ENCODE results near the gene BRD3OS.

BRD3OS gene

DNA sequence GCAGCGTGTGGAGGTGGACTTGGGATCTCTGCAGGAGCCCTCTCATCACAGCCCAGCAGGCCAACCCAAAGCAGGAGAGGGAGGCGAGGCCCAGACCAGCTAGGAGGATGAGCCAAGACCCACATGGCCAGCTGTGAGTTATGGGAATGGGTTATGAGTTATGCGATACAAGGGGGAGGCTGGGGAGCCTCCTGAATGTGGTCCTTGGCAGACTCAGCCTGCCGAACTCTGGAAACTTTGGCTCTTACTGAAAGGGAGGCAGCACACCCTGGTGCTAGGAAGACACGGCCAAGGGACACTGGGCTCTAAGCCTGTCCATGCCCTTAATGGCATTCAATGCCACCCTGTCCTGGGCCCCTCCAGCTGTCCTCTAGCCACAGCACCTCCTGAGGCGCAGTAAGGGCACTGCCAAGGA lies 25.4 kb upstream of the BRD3OS start:
- in situ Hi-C loops (cut with MboI; ENCODE audit: low sequenced_read_pairs): loop anchor here (10.0 to 25.0 kb wide), 2 partner anchors 215 to 488 kb away; partner anchors contain the start of gene MYMK

DNA sequence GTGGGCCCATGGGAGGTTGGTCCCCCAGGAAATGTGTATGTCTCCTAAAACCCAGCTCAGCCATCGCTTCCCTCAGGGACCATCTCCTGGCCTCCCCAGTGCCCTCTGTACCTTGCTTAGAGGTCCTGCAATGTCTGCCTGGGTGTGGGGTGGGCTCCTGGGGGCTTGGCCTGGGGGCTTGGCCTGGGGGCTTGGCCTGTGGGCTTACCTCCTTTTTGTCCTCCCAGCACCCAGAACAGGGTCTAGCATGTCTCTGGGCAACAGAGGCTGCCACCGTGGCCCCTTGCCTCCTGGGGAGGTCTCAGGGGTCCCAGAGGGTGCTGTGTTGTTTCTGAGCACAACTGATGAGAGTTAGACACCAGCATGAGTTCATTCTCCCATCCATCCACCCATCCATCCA lies 22.5 kb upstream of the BRD3OS start:
- in situ Hi-C loops (cut with MboI; ENCODE audit: low sequenced_read_pairs): no loop called here

DNA sequence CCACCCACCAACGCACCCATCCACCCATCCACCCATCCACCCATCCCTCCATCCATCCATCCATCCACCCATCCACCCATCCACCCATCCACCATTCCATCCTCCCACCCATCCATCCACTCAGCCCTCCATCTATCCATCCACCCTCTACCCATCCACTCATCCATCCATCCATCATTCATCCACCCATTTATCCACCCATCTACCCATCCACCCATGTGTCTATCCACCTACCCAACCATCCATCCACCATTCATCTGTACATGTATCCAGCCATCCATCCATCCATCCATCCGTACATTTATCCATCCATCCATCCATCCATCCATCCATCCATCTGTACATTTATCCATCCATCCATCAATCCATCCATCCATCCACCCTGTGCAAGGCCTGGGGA lies 22.0 kb upstream of the BRD3OS start:
- in situ Hi-C loops (cut with MboI; ENCODE audit: low sequenced_read_pairs): no loop called here

DNA sequence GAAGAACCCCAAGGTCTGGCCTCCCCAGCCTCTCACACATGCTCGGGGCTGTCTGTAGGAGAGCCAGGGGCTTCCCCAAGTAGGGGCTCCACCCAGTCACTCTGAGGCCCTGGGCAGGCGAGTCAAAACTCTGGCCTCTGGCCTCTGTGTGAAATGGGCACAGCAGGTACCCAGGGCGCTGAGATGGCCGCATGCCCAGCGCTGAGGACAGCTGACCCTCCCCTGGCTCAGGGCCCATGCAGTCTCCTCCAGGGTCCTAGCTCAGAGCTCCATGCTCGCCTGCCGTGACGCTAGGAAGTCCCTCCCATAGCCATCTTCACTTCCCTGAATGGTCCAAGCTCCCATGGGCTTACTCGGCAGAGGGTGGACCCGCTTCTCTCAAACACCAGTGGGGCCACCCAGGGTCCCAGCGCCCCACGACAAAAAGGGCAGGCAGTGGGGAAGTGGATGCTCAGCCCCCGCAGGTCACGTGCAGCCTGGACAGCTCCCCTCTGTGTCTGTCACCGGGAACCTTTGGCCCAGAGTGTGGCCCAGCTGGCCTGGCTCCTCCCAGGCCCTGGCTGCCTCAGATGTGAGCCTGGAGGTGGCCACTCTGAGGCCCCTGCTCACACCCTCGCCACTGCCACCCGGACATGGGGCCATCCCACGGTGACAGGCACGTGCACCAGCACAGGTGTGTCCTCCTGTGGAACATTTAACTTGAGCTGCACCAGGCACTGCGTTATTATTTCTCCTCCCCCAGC lies 21.0 kb upstream of the BRD3OS start:
- in situ Hi-C loops (cut with MboI; ENCODE audit: low sequenced_read_pairs): no loop called here

DNA sequence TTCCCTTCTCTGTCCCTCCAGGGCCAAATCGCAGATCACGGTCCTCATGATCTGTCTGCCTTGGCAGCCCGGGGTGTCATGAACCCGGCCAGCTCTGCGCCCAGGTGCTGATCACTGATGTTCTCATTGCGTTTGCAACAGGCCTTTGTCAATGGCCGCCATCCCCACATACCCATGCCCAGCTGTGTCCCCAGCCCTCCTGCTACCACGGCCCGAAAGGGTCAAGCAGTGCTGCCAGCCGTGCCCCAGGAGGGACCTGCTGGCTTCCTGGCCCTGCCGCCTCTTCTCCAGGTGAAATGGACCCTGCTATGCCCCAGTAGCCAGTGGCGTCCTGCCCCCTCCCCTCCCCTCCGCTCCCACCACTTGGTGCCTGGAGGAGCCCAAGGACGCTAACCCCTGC lies 20.4 kb upstream of the BRD3OS start:
- in situ Hi-C loops (cut with MboI; ENCODE audit: low sequenced_read_pairs): no loop called here

DNA sequence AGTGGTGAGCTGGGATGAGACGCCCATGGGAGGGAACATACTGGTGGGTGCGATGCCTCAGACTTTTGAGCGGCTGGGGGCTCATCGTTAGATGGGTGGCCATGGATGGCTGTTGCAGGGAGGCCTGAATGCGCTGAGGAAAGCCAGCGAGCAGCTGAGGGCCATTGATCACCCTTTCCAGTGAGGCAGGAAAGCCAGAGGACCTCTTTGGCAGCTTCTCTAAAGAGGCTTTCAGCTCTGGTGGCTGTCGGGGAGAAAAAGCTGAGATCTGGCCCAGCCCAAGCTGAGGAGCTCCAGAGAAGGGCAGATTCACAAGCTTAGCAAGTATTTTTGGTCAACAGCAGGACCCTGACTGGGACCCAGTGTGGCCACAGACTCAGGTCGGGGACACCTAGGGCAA lies 19.9 kb upstream of the BRD3OS start:
- in situ Hi-C loops (cut with MboI; ENCODE audit: low sequenced_read_pairs): no loop called here

DNA sequence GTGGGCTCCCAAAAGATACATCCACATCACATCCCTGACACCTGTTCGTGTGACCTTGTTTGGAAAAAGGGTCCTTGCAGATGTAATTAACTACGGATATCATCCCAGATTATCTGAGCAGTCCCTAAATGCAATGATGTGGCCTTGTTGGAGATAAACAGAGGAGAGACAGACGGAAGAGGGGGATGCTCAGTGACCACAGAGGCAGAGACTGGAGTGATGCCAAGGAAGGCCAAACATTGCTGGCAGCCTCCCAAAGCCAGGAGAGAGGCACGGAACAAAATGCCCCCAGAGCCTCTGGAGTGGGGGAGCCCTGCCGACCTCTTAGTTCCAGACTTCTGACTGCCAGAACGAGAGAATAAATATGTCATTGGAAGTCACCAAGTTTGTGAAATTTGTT lies 18.1 kb upstream of the BRD3OS start:
- in situ Hi-C loops (cut with MboI; ENCODE audit: low sequenced_read_pairs): no loop called here

DNA sequence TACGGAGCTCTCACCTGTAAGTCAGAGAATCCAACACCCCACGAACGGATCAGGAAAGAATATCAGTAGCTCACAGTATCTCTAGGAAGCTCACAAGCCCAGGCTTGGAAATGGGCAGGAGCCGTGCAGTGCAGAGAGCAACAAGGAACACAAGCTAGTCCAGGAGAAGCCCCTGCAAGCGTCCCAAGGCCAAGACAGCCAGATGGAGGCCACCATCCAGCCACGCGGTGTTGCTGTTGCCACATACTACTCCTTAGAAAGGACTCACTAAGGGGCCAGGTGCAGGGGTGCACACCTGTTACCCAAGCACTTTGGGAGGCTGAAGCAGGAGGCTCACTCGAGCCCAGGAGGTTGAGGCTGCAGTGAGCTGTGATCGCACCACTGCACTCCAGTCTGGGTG lies 17.7 kb upstream of the BRD3OS start:
- in situ Hi-C loops (cut with MboI; ENCODE audit: low sequenced_read_pairs): no loop called here

DNA sequence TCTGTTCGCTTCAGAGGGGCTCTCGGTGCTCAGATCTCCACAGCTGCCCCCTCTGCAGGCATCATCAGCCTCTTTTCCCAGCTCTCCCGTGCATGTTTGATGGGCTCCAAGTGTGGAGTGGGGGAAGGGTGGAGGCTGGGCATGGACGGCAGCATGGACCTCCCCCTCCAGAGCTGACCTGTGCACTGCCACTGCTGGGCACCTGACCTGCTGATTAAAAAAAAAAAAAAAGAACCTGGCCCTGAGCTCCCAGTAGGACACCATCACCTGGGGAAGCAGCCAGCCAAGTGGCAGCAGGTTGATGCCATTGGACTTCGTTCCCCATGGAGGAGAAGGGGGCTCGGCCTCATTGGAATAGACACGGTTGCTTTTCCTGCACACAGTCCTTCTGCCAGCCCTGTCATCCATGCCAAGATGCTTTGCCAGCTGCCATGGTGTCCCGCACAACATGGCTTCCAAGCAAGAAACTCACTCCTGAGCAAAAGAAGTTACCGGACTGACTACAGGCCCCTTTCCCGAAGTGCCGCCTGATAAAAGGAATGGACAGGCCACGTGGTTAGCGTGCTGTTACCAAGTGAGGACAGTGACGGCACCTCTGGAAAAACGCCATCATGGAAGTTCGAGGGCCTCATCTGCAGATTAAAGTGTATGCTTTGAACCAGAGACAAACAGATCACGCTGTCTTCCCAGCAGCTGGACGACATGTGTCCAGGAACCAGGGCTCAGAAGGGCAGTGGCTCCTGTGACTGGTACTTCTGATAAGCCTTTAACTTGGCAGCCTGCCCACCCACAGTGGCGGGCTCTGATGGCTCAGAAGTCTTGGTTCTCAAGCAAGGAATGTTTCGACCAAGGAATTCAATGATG lies 14.7 kb upstream of the BRD3OS start:
- in situ Hi-C loops (cut with MboI; ENCODE audit: low sequenced_read_pairs): no loop called here

DNA sequence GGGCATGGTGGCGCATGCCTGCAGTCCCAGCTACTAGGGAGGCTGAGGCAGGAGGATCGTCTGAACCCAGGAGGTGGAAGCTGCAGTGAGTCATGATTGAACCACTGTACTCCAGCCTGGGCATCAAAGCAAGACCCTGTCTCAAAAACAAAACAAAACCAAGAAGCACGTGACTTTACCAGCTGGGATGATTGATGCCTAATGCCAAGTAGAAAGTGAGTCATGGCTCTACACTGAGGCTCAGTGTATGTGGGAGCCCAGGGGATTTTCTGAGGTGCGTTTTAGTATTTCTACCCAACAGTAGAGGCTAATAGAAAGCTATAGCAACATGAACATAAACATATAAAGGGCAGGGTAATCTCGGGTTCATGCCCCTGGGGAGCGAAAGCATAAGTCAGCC lies 13.9 kb upstream of the BRD3OS start:
- in situ Hi-C loops (cut with MboI; ENCODE audit: low sequenced_read_pairs): no loop called here

DNA sequence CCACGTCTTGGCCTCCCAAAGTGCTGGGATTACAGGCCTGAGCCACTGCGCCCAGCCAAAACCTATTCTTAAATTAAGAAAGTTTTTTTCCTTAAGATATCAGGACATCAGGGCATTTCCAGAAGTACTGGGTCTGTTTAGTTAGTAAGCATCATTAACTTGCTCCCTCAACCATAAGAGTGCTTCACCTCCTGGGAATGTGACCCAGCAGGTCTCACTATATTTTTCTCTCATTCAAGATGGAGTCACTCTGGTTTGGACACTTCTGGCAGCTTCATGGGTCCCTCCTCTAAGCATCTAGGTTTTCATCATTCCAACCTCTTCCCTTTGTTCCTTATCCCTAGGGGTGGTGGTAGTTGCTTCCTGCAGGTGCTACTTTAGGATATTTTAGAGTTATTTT lies 10.3 kb upstream of the BRD3OS start:
- in situ Hi-C loops (cut with MboI; ENCODE audit: low sequenced_read_pairs): no loop called here

DNA sequence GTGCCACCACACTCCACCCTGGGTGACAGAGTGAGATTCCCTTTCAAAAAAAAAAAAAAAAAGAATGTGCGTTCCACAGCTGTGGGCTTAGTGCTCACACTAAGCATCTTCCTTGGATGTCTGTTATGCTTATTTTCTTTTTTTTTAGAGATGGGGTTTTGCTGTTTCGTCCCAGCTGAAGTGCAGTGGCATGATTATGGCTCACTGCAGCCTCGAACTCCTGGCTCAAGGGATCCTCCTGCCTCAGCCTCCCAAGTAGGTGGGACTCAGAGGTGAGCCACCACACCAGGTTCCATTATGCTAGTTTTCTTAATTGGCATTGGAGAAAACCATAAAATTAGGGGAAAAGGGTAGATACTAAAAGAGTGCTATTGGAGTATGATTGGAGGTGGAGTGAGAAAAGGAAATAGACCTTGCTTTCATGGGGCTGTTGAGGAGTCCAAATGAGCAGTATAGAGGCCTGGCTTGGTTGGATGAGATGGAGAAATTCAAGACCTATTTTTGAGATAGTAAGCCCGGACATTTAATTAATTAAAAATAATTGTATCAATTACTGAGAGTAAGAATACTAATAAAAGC lies 978 bp upstream of the BRD3OS start:
- in situ Hi-C loops (cut with MboI; ENCODE audit: low sequenced_read_pairs): no loop called here

DNA sequence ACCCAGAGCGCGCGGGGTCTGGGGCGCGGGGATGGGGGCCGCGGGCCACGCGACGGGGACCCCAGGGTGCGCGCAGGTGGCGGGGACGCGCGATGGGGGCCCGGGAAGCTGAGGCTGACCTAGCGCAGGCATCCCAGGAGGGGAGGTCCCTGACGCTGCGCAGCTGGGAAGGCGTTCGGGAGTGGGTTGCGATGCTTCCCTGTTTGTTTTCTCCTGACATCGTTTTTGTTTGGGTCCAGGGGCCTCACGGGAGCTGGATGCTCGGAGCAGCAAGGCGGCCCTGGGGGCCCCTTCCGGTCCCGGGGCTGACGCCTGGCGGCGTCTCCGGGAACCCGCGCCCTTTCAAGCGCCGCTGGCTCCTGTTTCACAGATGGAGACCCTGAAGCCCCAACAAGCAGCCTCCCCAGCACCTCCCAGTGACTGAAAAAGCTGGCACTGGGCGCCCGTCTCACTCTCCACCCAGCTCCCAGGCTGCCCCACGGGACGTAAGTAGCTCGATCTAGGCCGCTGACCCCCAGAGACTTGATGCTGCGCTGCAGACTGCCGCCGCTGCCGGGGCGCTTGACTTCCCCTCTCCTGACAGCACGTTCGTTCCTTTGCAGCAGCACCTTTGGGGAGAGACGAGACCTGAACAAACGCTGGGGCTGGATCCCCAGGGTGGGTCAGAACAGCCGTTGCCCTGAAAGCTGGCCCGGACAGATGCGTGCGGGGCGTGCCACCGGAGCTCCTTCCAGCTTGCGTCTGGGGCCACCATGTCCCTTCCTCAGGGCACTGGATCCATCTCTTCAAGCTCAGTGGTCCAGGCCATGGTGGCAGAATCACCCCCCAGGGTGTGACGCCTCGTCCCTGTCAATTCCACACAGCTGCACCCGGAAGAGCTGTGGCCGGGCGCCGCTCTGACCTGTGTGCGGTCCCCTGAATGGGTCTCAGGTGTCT lies 593 bp downstream of the BRD3OS start:
- in situ Hi-C loops (cut with MboI; ENCODE audit: low sequenced_read_pairs): no loop called here

DNA sequence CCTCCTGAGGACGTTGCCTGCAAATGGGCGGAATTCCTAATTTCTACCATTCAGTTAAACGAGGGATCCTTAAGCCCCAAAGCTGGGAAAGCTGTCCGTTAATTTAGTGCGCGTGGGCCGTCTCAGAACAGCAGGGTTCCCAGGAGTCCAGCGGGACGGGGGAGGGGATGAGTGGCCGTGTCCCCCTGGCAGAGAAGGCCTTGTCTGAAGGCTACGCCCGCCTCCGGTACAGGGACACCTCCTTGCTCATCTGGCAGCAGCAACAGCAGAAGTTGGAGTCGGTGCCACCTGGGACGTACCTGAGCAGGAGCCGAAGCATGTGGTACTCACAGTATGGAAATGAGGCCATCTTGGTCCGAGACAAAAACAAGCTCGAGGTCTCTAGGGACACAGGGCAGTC lies 1.3 kb downstream of the BRD3OS start:
- in situ Hi-C loops (cut with MboI; ENCODE audit: low sequenced_read_pairs): no loop called here

DNA sequence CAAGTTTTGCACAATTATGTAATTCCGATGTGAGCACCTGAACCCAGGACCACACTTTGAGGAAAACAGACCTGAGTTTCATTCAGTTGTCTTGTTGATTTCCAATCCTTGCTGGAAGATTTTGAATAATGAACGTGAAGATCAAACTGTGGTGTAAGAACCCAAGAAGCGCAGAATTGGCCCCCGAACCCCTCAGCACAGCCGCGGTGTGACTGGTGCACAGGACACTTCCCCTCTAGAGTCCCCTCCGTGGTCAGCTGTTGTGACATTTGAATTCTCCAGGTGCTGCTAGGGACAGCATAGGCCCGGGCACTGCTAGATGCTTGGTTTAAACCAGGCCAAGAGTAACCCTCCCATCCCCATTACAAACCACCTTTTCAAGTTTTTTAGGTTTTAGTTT lies 1.7 kb downstream of the BRD3OS start:
- in situ Hi-C loops (cut with MboI; ENCODE audit: low sequenced_read_pairs): no loop called here

DNA sequence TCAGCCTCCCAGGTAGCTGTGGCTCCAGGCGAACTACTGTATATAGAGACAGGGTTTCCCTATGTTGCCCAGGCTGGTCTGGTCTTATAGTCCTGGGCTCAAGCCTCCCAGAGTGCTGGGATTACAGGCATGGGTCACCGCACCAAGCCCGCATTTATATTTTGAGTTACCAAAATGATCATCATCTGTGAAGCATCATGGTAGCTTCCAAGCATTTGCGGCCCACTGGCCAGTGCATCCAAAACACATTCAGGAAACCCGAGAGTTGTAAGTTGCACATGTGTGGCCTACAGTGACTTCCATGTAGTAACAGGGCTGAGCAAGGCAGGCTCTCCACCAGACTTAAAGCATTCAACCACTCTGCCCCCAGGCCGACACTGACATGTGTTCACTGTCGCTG lies 2.3 kb downstream of the BRD3OS start:
- in situ Hi-C loops (cut with MboI; ENCODE audit: low sequenced_read_pairs): no loop called here

DNA sequence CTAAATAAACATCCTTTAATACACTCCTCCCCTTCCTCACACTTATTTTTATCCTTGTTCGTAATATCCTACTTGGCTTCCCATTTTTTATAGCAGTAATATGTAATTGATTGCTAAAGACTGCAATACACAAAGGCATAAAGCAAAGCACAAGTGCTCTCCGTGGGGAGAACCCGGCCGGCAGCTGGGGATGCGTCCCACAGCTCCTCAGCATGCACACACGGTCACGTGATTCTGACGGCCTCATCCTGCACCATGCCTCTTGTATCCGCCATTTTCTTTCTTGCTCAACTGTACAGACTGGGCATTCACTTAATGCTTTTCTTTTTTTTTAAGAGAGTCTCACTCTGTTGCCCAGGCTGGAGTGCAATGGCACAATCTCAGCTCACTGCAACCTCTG lies 2.8 kb downstream of the BRD3OS start:
- in situ Hi-C loops (cut with MboI; ENCODE audit: low sequenced_read_pairs): no loop called here

DNA sequence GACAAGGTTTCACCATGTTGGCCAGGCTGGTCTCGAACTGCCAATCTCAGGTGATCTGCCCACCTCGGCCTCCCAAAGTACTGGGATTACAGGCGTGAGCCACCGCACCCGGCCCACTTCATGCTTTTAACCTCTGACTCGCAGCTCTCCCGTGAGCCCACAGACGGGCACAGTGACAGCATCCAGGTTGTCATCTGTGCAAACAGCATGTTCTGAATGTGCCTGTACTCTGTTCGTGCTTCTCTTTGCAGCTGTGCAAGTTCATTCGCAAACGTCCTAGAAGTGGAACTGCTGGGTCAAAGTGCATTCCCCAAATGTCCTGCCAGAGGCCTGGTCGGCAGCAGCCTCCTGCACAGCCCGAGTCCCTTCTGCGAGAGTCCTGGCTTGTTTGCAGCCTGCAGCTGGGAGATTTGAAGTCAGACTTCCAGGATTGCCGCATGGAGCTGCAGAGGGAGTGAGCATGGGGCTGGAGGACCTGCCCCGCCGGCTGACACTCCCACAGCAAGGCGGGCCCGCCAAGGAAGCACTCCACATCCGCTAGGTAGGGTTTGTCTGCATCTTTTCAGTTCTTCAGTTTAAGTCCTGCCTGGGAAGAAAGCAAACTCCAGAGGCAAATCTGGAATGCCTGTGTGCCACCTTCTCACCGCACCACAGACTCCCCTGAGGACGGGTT lies 3.4 kb downstream of the BRD3OS start:
- in situ Hi-C loops (cut with MboI; ENCODE audit: low sequenced_read_pairs): no loop called here

DNA sequence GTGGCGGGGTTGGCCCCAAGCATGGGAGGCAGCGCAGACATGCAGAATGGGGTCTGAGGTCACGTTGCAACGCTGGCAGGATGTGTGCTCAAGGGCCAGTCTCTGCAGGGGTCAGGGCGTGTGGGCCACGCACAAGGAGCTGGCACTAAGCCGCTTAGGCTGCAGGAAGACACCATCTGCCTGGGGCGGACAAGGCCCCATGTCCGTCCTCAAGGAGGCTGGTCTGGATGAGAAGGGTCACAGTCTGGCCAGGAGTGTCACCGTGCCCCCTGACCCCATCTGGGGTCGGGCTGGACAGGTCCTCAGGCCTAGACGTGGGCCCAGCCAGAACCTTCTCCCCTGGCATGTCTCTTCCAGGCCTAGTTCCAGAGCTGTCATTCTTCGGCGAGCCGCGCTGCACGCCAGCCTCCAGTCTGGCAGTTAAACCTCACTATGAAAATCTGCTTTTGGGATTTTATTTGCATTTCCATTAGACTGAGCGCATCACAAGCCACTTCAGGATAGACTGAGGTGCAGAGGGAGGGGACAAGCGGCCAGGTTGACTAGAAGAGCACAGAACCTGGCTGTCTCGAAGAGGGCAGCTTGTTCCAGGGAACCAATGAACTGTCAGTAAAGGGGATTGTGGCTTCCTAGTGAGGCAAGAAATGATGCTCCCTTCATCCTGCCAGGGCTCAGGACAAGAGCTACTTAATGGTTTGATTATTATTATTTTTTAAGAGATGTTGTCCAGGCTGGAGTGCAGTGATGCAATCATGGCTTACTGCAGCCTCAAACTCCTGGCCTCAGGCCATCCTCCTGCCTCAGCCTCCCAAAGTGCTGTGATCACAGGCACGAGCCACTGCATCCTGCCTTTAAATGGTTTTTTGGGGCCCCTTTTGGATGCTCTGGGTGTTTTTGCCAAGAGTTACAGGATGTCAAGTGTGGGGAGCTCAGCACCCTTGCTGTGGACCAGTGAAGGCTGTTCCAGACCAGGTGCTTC lies 4.3 kb downstream of the BRD3OS start:
- in situ Hi-C loops (cut with MboI; ENCODE audit: low sequenced_read_pairs): no loop called here

Data from HL-60/S4 treated with phorbol 12-myristate 13-acetate at 8.2 ng/mL for 4 days and 3 days (cell line).